Prostate gland (tissue), 2 donors: Measurements from ENCODE around the gene SAYSD1. TPM values are rescaled to one million over a fixed set of nuclear protein-coding genes. Genes with fewer than 3 reads are reported as not detected.

ENCODE experiments used
- DNase-seq: peaks from one replicate; pipeline ENCODE4 v3.0.0-alpha.2; 2019; ENCODE audit warnings: low spot score
- H3K27ac ChIP-seq, 2 donors: fragments of 200-600 bp; sonication (generic); 2 replicates each; pipeline ENCODE4 v1.5.1; 2017 to 2019
- H3K27me3 ChIP-seq: fragments of 200-600 bp; sonication (generic); replicated peaks from 2 replicates; pipeline ENCODE4 v1.5.1; 2019; ENCODE audit not compliant: insufficient read depth
- H3K36me3 ChIP-seq, 2 donors: fragments of 200-600 bp; sonication (generic); 1 replicate in 1 of 2; 2 replicates in 1 of 2; pipeline versions ENCODE4 v1.5.1 to v1.8.1; 2017 to 2019
- H3K4me1 ChIP-seq: fragments of 200-600 bp; sonication (generic); replicated peaks from 2 replicates; pipeline ENCODE4 v1.5.1; 2019
- H3K4me3 ChIP-seq, 2 donors: fragments of 200-600 bp; sonication (generic); 2 replicates each; pipeline ENCODE4 v1.5.1; 2017 to 2019
- H3K9me3 ChIP-seq: fragments of 200-600 bp; sonication (generic); 2 replicates; pipeline ENCODE4 v1.5.1; 2017
- CTCF ChIP-seq, 4 experiments: fragments of 200-600 bp in 2 of 4; fragments of 450-650 bp in 2 of 4; sonication (generic) in 2 of 4; IDR thresholded peaks; 1 replicate in 3 of 4; 2 replicates in 1 of 4; pipeline ENCODE4 v1.5.1; 2016 to 2019; ENCODE audit warnings: antibody characterized with exemption in 4 of 4, mild to moderate bottlenecking in 2 of 4, moderate library complexity in 2 of 4
- POLR2A ChIP-seq: fragments of 450-650 bp; IDR thresholded peaks from one replicate; pipeline ENCODE4 v1.6.1; 2016; ENCODE audit warnings: antibody characterized with exemption, mild to moderate bottlenecking
- POLR2AphosphoS5 ChIP-seq: sonication (generic); formaldehyde crosslinking; IDR thresholded peaks from one replicate; pipeline ENCODE4 v1.6.1; 2017; ENCODE audit warnings: antibody characterized with exemption
- WGBS: methylation state at CpG from one replicate; pipeline ENCODE4 v1.1.5; 2018; 5-methylcytosine and 5-hydroxymethylcytosine counted together
- intact Hi-C: fragments of 100-400 bp; cut with DNase I; formaldehyde crosslinking; loops from one replicate; pipeline ENCODE4 v1.14.2; 2022
- total RNA-seq, 2 donors: library from RNA; depleted of rRNA; stranded (reverse); fragments of >200 nt; gene quantifications; one replicate each; pipeline ENCODE4 v1.1.0, GENCODE V29; 2016

The SAYSD1 gene
- total RNA-seq, 2 donors from 2014 or later = 23.8 to 25.4 TPM

- no peak for DNase-seq
- TF ChIP-seq CTCF (IDR thresholded peaks at IDR 0.05) (no peak), POLR2AphosphoS5 (no peak), POLR2A (no peak)
- no peak overlapping the region for H3K27ac ChIP-seq
- H3K27me3 ChIP-seq = no peaks in the 10 kb centered on the region
- H3K4me1 ChIP-seq = peaks cover 3% of the 10 kb centered on the region
- H3K4me3 ChIP-seq = no peak overlapping the region
- WGBS = 89% methylated on average over 7 of the region's 7 CpGs
- no peaks in the 10 kb centered on the region for H3K9me3 ChIP-seq
- intact Hi-C loops = no loop called here
- H3K36me3 ChIP-seq = no peaks in the 10 kb centered on the region
Measured at GRCh38 chr6:39055661-39056060, 59.3 kb downstream of the SAYSD1 start.

- Histone ChIP-seq H3K27ac (no peak overlapping the region), H3K36me3 (no peaks in the 10 kb centered on the region), H3K27me3 (no peaks in the 10 kb centered on the region), H3K4me3 (no peak overlapping the region), H3K9me3 (no peaks in the 10 kb centered on the region), H3K4me1 (peaks cover 3% of the 10 kb centered on the region)
- no peak for DNase-seq
- intact Hi-C loops = no loop called here
- WGBS = 84% methylated on average over 9 of the region's 9 CpGs
- TF ChIP-seq CTCF (IDR thresholded peaks at IDR 0.05) = no peak
- TF ChIP-seq POLR2A = no peak
- no peak for TF ChIP-seq POLR2AphosphoS5
Measured at GRCh38 chr6:39054577-39055142, 60.3 kb downstream of the SAYSD1 start.

Other genes starting within 250 kb of the SAYSD1 start
- gene GLP1R, start 66.4 kb downstream of the SAYSD1 start, total RNA-seq = under 1 TPM in 1 of 2 donors, not detected in 1; 0.23 TPM
- gene KCNK5, start 114.3 kb upstream of the SAYSD1 start, total RNA-seq = 1 to 10 TPM; 1.8 to 2.7 TPM
- gene KCNK17, start 199.2 kb upstream of the SAYSD1 start, total RNA-seq = under 1 TPM; 0.51 to 0.64 TPM
- not detected for gene KCNK16, start 207.5 kb upstream of the SAYSD1 start, total RNA-seq